ENCODE data around the gene LCN9.

LCN9 gene

GRCh38 chr9:135648494-135649410 is 14.4 kb upstream of the LCN9 start:
- Histone ChIP-seq H3K9ac (ENCODE audit: low read depth, low read length) (no peak overlapping the region), H3K9me3 (ENCODE audit: control insufficient read depth, insufficient read depth, low read length) (peaks cover 85% of the 10 kb centered on the region), H3K4me3 (ENCODE audit: low read depth, low read length) (peak overlapping the region; percentile 24; the same call in 1 of the 2 replicates), H3K27me3 (ENCODE audit: control insufficient read depth, insufficient read depth, low read length) (no peaks in the 10 kb centered on the region), H3K27ac (ENCODE audit: low read depth, low read length) (peak overlapping the region; percentile 76), H3K4me1 (ENCODE audit: control insufficient read depth, insufficient read depth, low read length) (peaks cover 6% of the 10 kb centered on the region; the same call in 1 of the 2 replicates), H3K36me3 (ENCODE audit: control insufficient read depth, insufficient read depth, low read length) (no peaks in the 10 kb centered on the region)

- peaks cover 83% of the 10 kb centered on the region for H3K9me3 ChIP-seq (ENCODE audit: control insufficient read depth, insufficient read depth, low read length)
Measured at GRCh38 chr9:135649508-135649907, 13.6 kb upstream of the LCN9 start.

GRCh38 chr9:135650408-135650807 is 12.7 kb upstream of the LCN9 start:
- H3K4me3 ChIP-seq (ENCODE audit: low read depth, low read length) = no peak overlapping the region
- H3K9ac ChIP-seq (ENCODE audit: low read depth, low read length) = no peak overlapping the region
- no peaks in the 10 kb centered on the region for H3K36me3 ChIP-seq (ENCODE audit: control insufficient read depth, insufficient read depth, low read length)
- no peaks in the 10 kb centered on the region for H3K27me3 ChIP-seq (ENCODE audit: control insufficient read depth, insufficient read depth, low read length)
- H3K27ac ChIP-seq (ENCODE audit: low read depth, low read length) = no peak overlapping the region
- H3K4me1 ChIP-seq (ENCODE audit: control insufficient read depth, insufficient read depth, low read length) = peaks cover 6% of the 10 kb centered on the region; the same call in 1 of the 2 replicates
- peaks cover 74% of the 10 kb centered on the region for H3K9me3 ChIP-seq (ENCODE audit: control insufficient read depth, insufficient read depth, low read length)

More at GRCh38 chr9:135649508-135649907, 13.6 kb upstream of the LCN9 start:
- Histone ChIP-seq H3K27ac (ENCODE audit: low read depth, low read length) (peak overlapping the region; percentile 76), H3K9ac (ENCODE audit: low read depth, low read length) (no peak overlapping the region), H3K4me3 (ENCODE audit: low read depth, low read length) (0 out of 2 replicates have a peak overlapping the region, but pooled peaks have one; percentile 0), H3K4me1 (ENCODE audit: control insufficient read depth, insufficient read depth, low read length) (peaks cover 6% of the 10 kb centered on the region; the same call in 1 of the 2 replicates), H3K36me3 (ENCODE audit: control insufficient read depth, insufficient read depth, low read length) (no peaks in the 10 kb centered on the region), H3K27me3 (ENCODE audit: control insufficient read depth, insufficient read depth, low read length) (no peaks in the 10 kb centered on the region)

- H3K27ac ChIP-seq (ENCODE audit: low read depth, low read length) = no peak overlapping the region
- H3K36me3 ChIP-seq (ENCODE audit: control insufficient read depth, insufficient read depth, low read length) = no peaks in the 10 kb centered on the region
- H3K9ac ChIP-seq (ENCODE audit: low read depth, low read length) = no peak overlapping the region
- H3K9me3 ChIP-seq (ENCODE audit: control insufficient read depth, insufficient read depth, low read length) = peaks cover 32% of the 10 kb centered on the region
- H3K4me3 ChIP-seq (ENCODE audit: low read depth, low read length) = no peak overlapping the region
- H3K27me3 ChIP-seq (ENCODE audit: control insufficient read depth, insufficient read depth, low read length) = no peaks in the 10 kb centered on the region
- no peaks in the 10 kb centered on the region; the same call in 1 of the 2 replicates for H3K4me1 ChIP-seq (ENCODE audit: control insufficient read depth, insufficient read depth, low read length)
Measured at GRCh38 chr9:135655317-135655716, 7.8 kb upstream of the LCN9 start.

- H3K9ac ChIP-seq (ENCODE audit: low read depth, low read length) = no peak overlapping the region
- peaks cover 13% of the 10 kb centered on the region for H3K9me3 ChIP-seq (ENCODE audit: control insufficient read depth, insufficient read depth, low read length)
- H3K4me3 ChIP-seq (ENCODE audit: low read depth, low read length) = no peak overlapping the region
- H3K27ac ChIP-seq (ENCODE audit: low read depth, low read length) = no peak overlapping the region
- H3K4me1 ChIP-seq (ENCODE audit: control insufficient read depth, insufficient read depth, low read length) = no peaks in the 10 kb centered on the region
- H3K27me3 ChIP-seq (ENCODE audit: control insufficient read depth, insufficient read depth, low read length) = no peaks in the 10 kb centered on the region
- H3K36me3 ChIP-seq (ENCODE audit: control insufficient read depth, insufficient read depth, low read length) = no peaks in the 10 kb centered on the region
Measured at GRCh38 chr9:135657416-135657815, 5.7 kb upstream of the LCN9 start.

GRCh38 chr9:135659252-135659651 is 3.9 kb upstream of the LCN9 start:
- H3K4me3 ChIP-seq (ENCODE audit: low read depth, low read length) = no peak overlapping the region
- H3K27ac ChIP-seq (ENCODE audit: low read depth, low read length) = no peak overlapping the region
- no peak overlapping the region for H3K9ac ChIP-seq (ENCODE audit: low read depth, low read length)
- no peaks in the 10 kb centered on the region for H3K4me1 ChIP-seq (ENCODE audit: control insufficient read depth, insufficient read depth, low read length)
- no peaks in the 10 kb centered on the region for H3K27me3 ChIP-seq (ENCODE audit: control insufficient read depth, insufficient read depth, low read length)
- peaks cover under 1% of the 10 kb centered on the region; the same call in 1 of the 2 replicates for H3K9me3 ChIP-seq (ENCODE audit: control insufficient read depth, insufficient read depth, low read length)
- no peaks in the 10 kb centered on the region for H3K36me3 ChIP-seq (ENCODE audit: control insufficient read depth, insufficient read depth, low read length)

- Histone ChIP-seq H3K4me3 (ENCODE audit: low read depth, low read length) (no peak overlapping the region), H3K9me3 (ENCODE audit: control insufficient read depth, insufficient read depth, low read length) (no peaks in the 10 kb centered on the region; the same call in 1 of the 2 replicates), H3K4me1 (ENCODE audit: control insufficient read depth, insufficient read depth, low read length) (no peaks in the 10 kb centered on the region), H3K27me3 (ENCODE audit: control insufficient read depth, insufficient read depth, low read length) (no peaks in the 10 kb centered on the region), H3K36me3 (ENCODE audit: control insufficient read depth, insufficient read depth, low read length) (no peaks in the 10 kb centered on the region), H3K9ac (ENCODE audit: low read depth, low read length) (no peak overlapping the region), H3K27ac (ENCODE audit: low read depth, low read length) (no peak overlapping the region)
Measured at GRCh38 chr9:135660407-135660806, 2.7 kb upstream of the LCN9 start.

- Histone ChIP-seq H3K27ac (ENCODE audit: low read depth, low read length) (no peak overlapping the region), H3K36me3 (ENCODE audit: control insufficient read depth, insufficient read depth, low read length) (no peaks in the 10 kb centered on the region), H3K9ac (ENCODE audit: low read depth, low read length) (no peak overlapping the region), H3K9me3 (ENCODE audit: control insufficient read depth, insufficient read depth, low read length) (no peaks in the 10 kb centered on the region), H3K27me3 (ENCODE audit: control insufficient read depth, insufficient read depth, low read length) (no peaks in the 10 kb centered on the region), H3K4me1 (ENCODE audit: control insufficient read depth, insufficient read depth, low read length) (no peaks in the 10 kb centered on the region), H3K4me3 (ENCODE audit: low read depth, low read length) (no peak overlapping the region)
Measured at GRCh38 chr9:135661816-135662560, 1.1 kb upstream of the LCN9 start.

- H3K4me1 ChIP-seq (ENCODE audit: control insufficient read depth, insufficient read depth, low read length) = no peaks in the 10 kb centered on the region
- no peak overlapping the region for H3K27ac ChIP-seq (ENCODE audit: low read depth, low read length)
- no peaks in the 10 kb centered on the region for H3K9me3 ChIP-seq (ENCODE audit: control insufficient read depth, insufficient read depth, low read length)
- no peak overlapping the region for H3K9ac ChIP-seq (ENCODE audit: low read depth, low read length)
- no peaks in the 10 kb centered on the region for H3K36me3 ChIP-seq (ENCODE audit: control insufficient read depth, insufficient read depth, low read length)
- no peak overlapping the region for H3K4me3 ChIP-seq (ENCODE audit: low read depth, low read length)
- no peaks in the 10 kb centered on the region for H3K27me3 ChIP-seq (ENCODE audit: control insufficient read depth, insufficient read depth, low read length)
Measured at GRCh38 chr9:135663451-135663770, 302 bp downstream of the LCN9 start.

- Histone ChIP-seq H3K4me3 (ENCODE audit: low read depth, low read length) (no peak overlapping the region), H3K27ac (ENCODE audit: low read depth, low read length) (no peak overlapping the region), H3K27me3 (ENCODE audit: control insufficient read depth, insufficient read depth, low read length) (no peaks in the 10 kb centered on the region), H3K36me3 (ENCODE audit: control insufficient read depth, insufficient read depth, low read length) (no peaks in the 10 kb centered on the region), H3K9me3 (ENCODE audit: control insufficient read depth, insufficient read depth, low read length) (no peaks in the 10 kb centered on the region; the same call in 1 of the 2 replicates), H3K9ac (ENCODE audit: low read depth, low read length) (no peak overlapping the region), H3K4me1 (ENCODE audit: control insufficient read depth, insufficient read depth, low read length) (no peaks in the 10 kb centered on the region)
Measured at GRCh38 chr9:135663857-135664256, 748 bp downstream of the LCN9 start.

GRCh38 chr9:135664266-135664665 is 1.2 kb downstream of the LCN9 start:
- Histone ChIP-seq H3K4me1 (ENCODE audit: control insufficient read depth, insufficient read depth, low read length) (no peaks in the 10 kb centered on the region), H3K27ac (ENCODE audit: low read depth, low read length) (no peak overlapping the region), H3K36me3 (ENCODE audit: control insufficient read depth, insufficient read depth, low read length) (no peaks in the 10 kb centered on the region), H3K27me3 (ENCODE audit: control insufficient read depth, insufficient read depth, low read length) (no peaks in the 10 kb centered on the region), H3K4me3 (ENCODE audit: low read depth, low read length) (no peak overlapping the region), H3K9me3 (ENCODE audit: control insufficient read depth, insufficient read depth, low read length) (no peaks in the 10 kb centered on the region; the same call in 1 of the 2 replicates), H3K9ac (ENCODE audit: low read depth, low read length) (no peak overlapping the region)

Measured in HUES48 (cell line).